Measurements from ENCODE around the gene CCNDBP1.
"Not testable (repeated sequence)": the region's sequence is repeated elsewhere in the genome, so short reads cannot be mapped to it uniquely, and the experiment has no call there.

The CCNDBP1 gene, protein sequence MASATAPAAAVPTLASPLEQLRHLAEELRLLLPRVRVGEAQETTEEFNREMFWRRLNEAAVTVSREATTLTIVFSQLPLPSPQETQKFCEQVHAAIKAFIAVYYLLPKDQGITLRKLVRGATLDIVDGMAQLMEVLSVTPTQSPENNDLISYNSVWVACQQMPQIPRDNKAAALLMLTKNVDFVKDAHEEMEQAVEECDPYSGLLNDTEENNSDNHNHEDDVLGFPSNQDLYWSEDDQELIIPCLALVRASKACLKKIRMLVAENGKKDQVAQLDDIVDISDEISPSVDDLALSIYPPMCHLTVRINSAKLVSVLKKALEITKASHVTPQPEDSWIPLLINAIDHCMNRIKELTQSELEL

DNA sequence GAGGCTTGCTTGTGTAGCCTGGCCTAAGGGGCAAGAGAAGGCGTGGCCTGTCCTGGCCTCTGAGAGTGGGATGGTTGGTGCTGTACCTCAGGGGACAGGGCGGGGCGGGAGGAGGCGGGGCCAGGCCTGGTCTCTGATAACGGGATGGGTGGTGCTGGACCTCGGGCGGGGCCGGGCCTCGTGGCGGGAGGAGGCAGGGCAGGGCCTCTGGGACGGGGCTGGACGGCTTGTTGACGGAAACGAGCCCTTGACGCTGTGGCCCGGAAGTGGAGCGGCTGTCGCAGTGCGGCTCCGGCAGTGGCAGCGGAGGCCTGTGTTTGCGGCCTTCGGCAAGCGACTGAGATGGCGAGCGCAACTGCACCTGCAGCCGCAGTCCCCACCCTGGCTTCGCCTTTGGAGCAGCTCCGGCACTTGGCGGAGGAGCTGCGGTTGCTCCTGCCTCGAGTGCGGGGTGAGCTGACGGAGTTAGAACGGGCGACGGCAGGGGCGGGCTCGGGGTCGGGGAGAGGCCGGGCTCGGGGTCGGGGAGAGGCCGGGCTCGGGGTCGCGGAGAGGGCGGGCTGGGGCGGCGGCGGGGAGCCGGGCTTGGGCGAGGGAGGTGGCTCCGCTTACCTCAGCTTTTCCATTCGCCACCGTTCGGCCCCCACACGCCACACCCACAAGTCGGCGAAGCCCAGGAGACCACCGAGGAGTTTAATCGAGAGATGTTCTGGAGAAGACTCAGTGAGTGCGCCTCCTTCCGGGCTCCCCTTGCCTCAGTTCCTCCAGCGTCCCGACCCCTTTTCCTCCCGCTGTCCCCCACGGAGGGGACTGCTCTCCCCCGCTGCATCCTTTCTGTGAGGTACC, at the start of gene CCNDBP1:
TSS of gene CCNDBP1 (plus strand) at position 247 of the 846 bp plus-strand sequence. CDS start at position 343, 96 bp downstream.
- H3K9me3 Mint-ChIP-seq = no peaks in the 10 kb centered on the region
- H3K4me1 Mint-ChIP-seq (ENCODE audit: low read depth) = peaks cover 15% of the 10 kb centered on the region
- peaks cover 25% of the 10 kb centered on the region for H3K36me3 Mint-ChIP-seq (ENCODE audit: low read depth)
- peak within 1 kb of the TSS; percentile 97 for H3K4me3 Mint-ChIP-seq
- H3K27me3 Mint-ChIP-seq = no peaks in the 10 kb centered on the region
- H3K27ac Mint-ChIP-seq = peak within 1 kb of the TSS; percentile 91

DNA sequence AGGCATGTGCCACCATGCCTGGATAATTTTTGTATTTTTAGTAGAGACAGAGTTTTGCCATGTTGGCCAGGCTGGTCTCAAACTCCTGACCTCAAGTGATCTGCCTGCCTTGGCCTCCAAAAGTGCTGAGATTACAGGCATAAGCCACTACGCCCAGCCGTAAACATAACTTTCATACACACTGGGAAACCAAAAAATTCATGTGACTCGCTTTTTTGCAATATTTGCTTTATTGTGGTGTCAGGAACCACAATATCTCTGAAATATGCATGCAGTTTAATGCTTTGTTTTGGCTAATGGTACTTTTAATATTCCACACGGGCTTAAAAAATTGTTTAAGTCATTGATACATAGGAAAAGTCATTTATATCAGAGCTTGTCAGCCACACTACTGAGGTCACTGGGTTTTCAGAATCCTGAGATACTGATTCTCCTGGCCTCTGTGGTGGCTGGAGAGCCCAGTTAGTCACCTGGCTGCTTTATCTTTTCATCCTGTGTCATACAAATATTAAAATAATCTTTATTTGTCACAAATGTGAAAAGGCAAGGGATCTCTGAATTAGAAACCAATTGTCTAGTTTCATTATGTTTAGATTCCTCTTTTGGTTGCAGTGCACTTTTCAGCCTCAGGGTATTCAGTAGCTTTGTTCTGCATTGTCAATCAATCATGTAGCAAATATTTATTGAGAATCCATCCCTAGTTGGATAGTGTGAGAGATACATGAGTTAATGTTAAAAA, 41.8 kb upstream of the CCNDBP1 start:
- peaks cover 49% of the 10 kb centered on the region for H3K36me3 Mint-ChIP-seq (ENCODE audit: low read depth)
- H3K27me3 Mint-ChIP-seq = no peaks in the 10 kb centered on the region
- H3K4me3 Mint-ChIP-seq = no peak overlapping the region
- no peaks in the 10 kb centered on the region for H3K9me3 Mint-ChIP-seq
- no peak overlapping the region for H3K27ac Mint-ChIP-seq
- peaks cover 17% of the 10 kb centered on the region for H3K4me1 Mint-ChIP-seq (ENCODE audit: low read depth)

DNA sequence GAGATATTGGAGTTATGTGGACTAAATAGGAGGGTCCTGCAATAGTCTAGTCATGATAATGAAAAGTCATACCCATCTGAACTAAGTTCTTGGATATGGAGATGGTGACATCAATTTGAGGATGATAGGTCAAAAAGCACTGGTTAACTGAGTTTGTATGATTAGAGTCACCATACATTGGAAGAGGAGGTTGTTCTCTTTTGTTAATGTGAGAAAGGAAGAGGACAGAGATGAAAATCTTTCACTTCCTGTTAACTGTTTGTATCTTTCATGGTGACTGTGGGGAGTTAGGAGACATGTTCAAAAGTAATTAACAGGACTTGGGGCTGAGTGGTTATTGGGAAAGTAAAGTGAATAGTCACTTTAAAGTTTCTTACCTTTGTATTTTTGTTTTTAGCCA, 40.7 kb upstream of the CCNDBP1 start:
- H3K9me3 Mint-ChIP-seq = no peaks in the 10 kb centered on the region
- no peak overlapping the region for H3K4me3 Mint-ChIP-seq
- H3K27me3 Mint-ChIP-seq = no peaks in the 10 kb centered on the region
- peaks cover 45% of the 10 kb centered on the region for H3K36me3 Mint-ChIP-seq (ENCODE audit: low read depth)
- peak overlapping the region; percentile 1 for H3K27ac Mint-ChIP-seq
- peaks cover 17% of the 10 kb centered on the region for H3K4me1 Mint-ChIP-seq (ENCODE audit: low read depth)

GRCh38 chr15:43146184-43146583, 39.0 kb upstream of the CCNDBP1 start:
- H3K36me3 Mint-ChIP-seq (ENCODE audit: low read depth) = peaks cover 36% of the 10 kb centered on the region
- H3K9me3 Mint-ChIP-seq = no peaks in the 10 kb centered on the region
- H3K4me1 Mint-ChIP-seq (ENCODE audit: low read depth) = peaks cover 19% of the 10 kb centered on the region
- no peak overlapping the region for H3K27ac Mint-ChIP-seq
- H3K27me3 Mint-ChIP-seq = no peaks in the 10 kb centered on the region
- no peak overlapping the region for H3K4me3 Mint-ChIP-seq

- Mint-ChIP-seq H3K36me3 (ENCODE audit: low read depth) (peaks cover 47% of the 10 kb centered on the region), H3K4me3 (no peak overlapping the region), H3K27me3 (no peaks in the 10 kb centered on the region), H3K9me3 (no peaks in the 10 kb centered on the region), H3K4me1 (ENCODE audit: low read depth) (peaks cover 10% of the 10 kb centered on the region), H3K27ac (no peak overlapping the region)
These were observed 34.8 kb upstream of the CCNDBP1 start for GRCh38 chr15:43150191-43150929.

GRCh38 chr15:43151688-43152087, 33.5 kb upstream of the CCNDBP1 start:
- Mint-ChIP-seq H3K9me3 (no peaks in the 10 kb centered on the region), H3K4me3 (no peak overlapping the region), H3K4me1 (ENCODE audit: low read depth) (peaks cover 10% of the 10 kb centered on the region), H3K36me3 (ENCODE audit: low read depth) (peaks cover 44% of the 10 kb centered on the region), H3K27me3 (no peaks in the 10 kb centered on the region), H3K27ac (no peak overlapping the region)

DNA sequence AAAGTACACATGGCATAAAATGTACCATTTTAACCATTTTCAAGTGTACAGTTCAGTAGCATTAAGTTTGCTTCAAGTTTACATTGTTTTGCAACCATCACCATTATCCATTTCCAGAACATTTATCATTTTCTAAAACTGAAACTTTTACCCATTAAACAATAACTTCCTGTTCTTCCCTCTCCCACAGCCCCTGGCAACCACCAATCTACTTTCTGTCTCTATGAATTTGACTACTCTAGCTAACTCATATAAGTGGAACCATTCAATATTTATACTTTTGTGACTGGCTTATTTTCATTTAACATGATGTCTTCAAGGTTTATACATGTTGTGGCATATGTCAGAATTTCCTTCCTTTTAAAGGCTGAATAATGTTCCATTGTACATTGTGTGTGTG, 31.9 kb upstream of the CCNDBP1 start:
- H3K27me3 Mint-ChIP-seq = no peaks in the 10 kb centered on the region
- H3K4me3 Mint-ChIP-seq = no peak overlapping the region
- H3K36me3 Mint-ChIP-seq (ENCODE audit: low read depth) = peaks cover 53% of the 10 kb centered on the region
- H3K27ac Mint-ChIP-seq = no peak overlapping the region
- H3K9me3 Mint-ChIP-seq = no peaks in the 10 kb centered on the region
- H3K4me1 Mint-ChIP-seq (ENCODE audit: low read depth) = peaks cover 10% of the 10 kb centered on the region

- Mint-ChIP-seq H3K27me3 (no peaks in the 10 kb centered on the region), H3K36me3 (ENCODE audit: low read depth) (peaks cover 42% of the 10 kb centered on the region), H3K4me3 (no peak overlapping the region), H3K27ac (peak overlapping the region; percentile 13), H3K4me1 (ENCODE audit: low read depth) (no peaks in the 10 kb centered on the region), H3K9me3 (no peaks in the 10 kb centered on the region)
These were observed 19.3 kb upstream of the CCNDBP1 start for GRCh38 chr15:43165801-43166325.

DNA sequence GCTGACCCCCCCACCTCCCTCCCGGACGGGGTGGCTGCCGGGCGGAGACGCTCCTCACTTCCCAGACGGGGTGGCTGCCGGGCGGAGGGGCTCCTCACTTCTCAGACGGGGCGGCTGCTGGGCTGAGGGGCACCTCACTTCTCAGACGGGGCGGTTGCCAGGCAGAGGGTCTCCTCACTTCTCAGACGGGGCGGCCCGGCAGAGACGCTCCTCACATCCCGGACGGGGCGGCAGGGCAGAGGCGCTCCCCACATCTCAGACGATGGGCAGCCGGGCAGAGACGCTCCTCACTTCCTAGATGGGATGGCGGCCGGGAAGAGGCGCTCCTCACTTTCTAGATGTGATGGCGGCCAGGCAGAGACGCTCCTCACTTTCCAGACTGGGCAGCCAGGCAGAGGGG, 17.9 kb upstream of the CCNDBP1 start:
- not testable (repeated sequence) for H3K27ac Mint-ChIP-seq; H3K27me3 Mint-ChIP-seq; H3K9me3 Mint-ChIP-seq; H3K4me1 Mint-ChIP-seq (ENCODE audit: low read depth); H3K4me3 Mint-ChIP-seq
- peaks cover 49% of the 10 kb centered on the region for H3K36me3 Mint-ChIP-seq (ENCODE audit: low read depth)

- Mint-ChIP-seq H3K36me3 (ENCODE audit: low read depth) (peaks cover 57% of the 10 kb centered on the region), H3K9me3 (no peaks in the 10 kb centered on the region), H3K27ac (no peak overlapping the region), H3K4me3 (no peak overlapping the region), H3K4me1 (ENCODE audit: low read depth) (no peaks in the 10 kb centered on the region), H3K27me3 (no peaks in the 10 kb centered on the region)
These were observed 16.8 kb upstream of the CCNDBP1 start for GRCh38 chr15:43168192-43169107.

GRCh38 chr15:43169888-43170287, 15.3 kb upstream of the CCNDBP1 start:
- Mint-ChIP-seq H3K27me3 (no peaks in the 10 kb centered on the region), H3K27ac (no peak overlapping the region), H3K4me1 (ENCODE audit: low read depth) (no peaks in the 10 kb centered on the region), H3K9me3 (no peaks in the 10 kb centered on the region), H3K4me3 (no peak overlapping the region), H3K36me3 (ENCODE audit: low read depth) (peaks cover 58% of the 10 kb centered on the region)

GRCh38 chr15:43175656-43176309, 9.4 kb upstream of the CCNDBP1 start:
- H3K9me3 Mint-ChIP-seq; H3K27ac Mint-ChIP-seq; H3K27me3 Mint-ChIP-seq; H3K4me1 Mint-ChIP-seq (ENCODE audit: low read depth); H3K4me3 Mint-ChIP-seq: not testable (repeated sequence)
- peaks cover 49% of the 10 kb centered on the region for H3K36me3 Mint-ChIP-seq (ENCODE audit: low read depth)

GRCh38 chr15:43177147-43177546, 8.1 kb upstream of the CCNDBP1 start:
- H3K27me3 Mint-ChIP-seq, H3K27ac Mint-ChIP-seq: not testable (repeated sequence)
- peaks cover 54% of the 10 kb centered on the region for H3K36me3 Mint-ChIP-seq (ENCODE audit: low read depth)

More at GRCh38 chr15:43177147-43177546, 8.1 kb upstream of the CCNDBP1 start:
- not testable (repeated sequence) for H3K4me3 Mint-ChIP-seq; H3K4me1 Mint-ChIP-seq (ENCODE audit: low read depth); H3K9me3 Mint-ChIP-seq
